Right lobe of liver (tissue), 6 donors: ENCODE data around the gene GATC. TPM values are rescaled to one million over a fixed set of nuclear protein-coding genes. Genes with fewer than 3 reads are reported as not detected.
A peak's percentile ranks its signal among the peaks of the same experiment; 100 is the strongest.

Experiments
- ATAC-seq, 4 donors: fragments of 200-7000 bp; cut with Tn5 transposase; one replicate each; pipeline ENCODE4 v1.9.1; 2020; ENCODE audit warnings: mild to moderate bottlenecking in 4 of 4, moderate library complexity in 4 of 4
- DNase-seq, 3 donors: peaks; one replicate each; pipeline ENCODE4 v3.0.0-alpha.2; 2020
- H3K27ac ChIP-seq, 3 donors: fragments of 200-600 bp; one replicate each; pipeline ENCODE4 v1.8.0; 2022
- H3K27me3 ChIP-seq, 2 donors: fragments of 200-600 bp; one replicate each; pipeline ENCODE4 v1.8.0; 2022
- H3K36me3 ChIP-seq, 4 donors: fragments of 200-600 bp; sonication (generic) in 1 of 4; one replicate each; pipeline versions ENCODE4 v1.5.1 to v1.8.0; 2017 to 2022; ENCODE audit warnings: control low read depth in 1 of 4
- H3K4me1 ChIP-seq, 4 donors: fragments of 200-600 bp; sonication (generic) in 1 of 4; one replicate each; pipeline versions ENCODE4 v1.5.1 to v1.8.0; 2017 to 2022; ENCODE audit warnings: control low read depth in 1 of 4
- H3K4me3 ChIP-seq, 3 donors: fragments of 200-600 bp; one replicate each; pipeline ENCODE4 v1.8.0; 2022
- H3K9me3 ChIP-seq, 4 donors: fragments of 200-600 bp; sonication (generic) in 1 of 4; one replicate each; pipeline versions ENCODE4 v1.5.1 to v1.8.0; 2017 to 2022; ENCODE audit warnings: control low read depth in 1 of 4
- CTCF ChIP-seq, 4 donors: fragments of 200-600 bp in 3 of 4; fragments of 450-650 bp in 1 of 4; IDR thresholded peaks; one replicate each; pipeline versions ENCODE4 v1.5.1 to v1.8.0; 2016 to 2022; ENCODE audit warnings: antibody characterized with exemption in 4 of 4, mild to moderate bottlenecking in 2 of 4
- POLR2A ChIP-seq: fragments of 450-650 bp; IDR thresholded peaks from one replicate; pipeline ENCODE4 v1.6.1; 2017; ENCODE audit warnings: antibody characterized with exemption, mild to moderate bottlenecking
- WGBS: methylation state at CpG from one replicate; pipeline ENCODE4 v1.1.6; 2018; ENCODE audit warnings: low coverage, low lambda C conversion rate; ENCODE audit not compliant: insufficient coverage; ENCODE audit errors: missing lambda C conversion rate; 5-methylcytosine and 5-hydroxymethylcytosine counted together
- intact Hi-C, 2 donors: fragments of 100-400 bp; cut with DNase I; formaldehyde crosslinking; loops; one replicate each; pipeline versions ENCODE4 v1.11.2 to v1.14.1; 2022
- total RNA-seq, 6 experiments: library from RNA; depleted of rRNA in 2 of 6; stranded (reverse); fragments of >200 nt in 2 of 6; fragmentation: NEBNext Ultra II Directional in 3 of 6; extraction: Animal tissue kit (Norgen Biotek cat#: 25700) in 3 of 6; gene quantifications; one replicate each; pipeline versions ENCODE4 v1.1.0 to v1.2.4, GENCODE V29; 2016 to 2023
- donor health status: DM: no; HTN: yes; CAD: no.
- donor health status: DM: no; HTN: no; CAD: no.
- donor health status: DM: no; HTN: no; CAD: no.
- donor health status: DM: no; HTN: yes; CAD: no.
- donor health status: DM: no; HTN: yes; CAD: no.

The GATC gene
- total RNA-seq, 6 experiments from 2014 or later: 13.4 to 23.8 (median 15.9) TPM

- no peak for TF ChIP-seq POLR2A
- no peak for TF ChIP-seq CTCF (IDR thresholded peaks at IDR 0.05)
- DNase-seq: no peak
- intact Hi-C loops: loop anchor here in 1 of 2 donors (5.0 kb wide), 1 partner anchor 76 kb away; no protein-coding TSS in a partner anchor
- 49% methylated on average over 10 of the region's 10 CpGs for WGBS
- Histone ChIP-seq H3K36me3 (no peaks in the 10 kb centered on the region), H3K4me3 (no peak overlapping the region), H3K4me1 (peaks cover 0 to 4% (median 0%) of the 10 kb centered on the region in 4 donors), H3K9me3 (no peaks in the 10 kb centered on the region), H3K27me3 (no peaks in the 10 kb centered on the region), H3K27ac (no peak overlapping the region)
- ATAC-seq: no peak
Observed at GRCh38 chr12:120432772-120433525, 13.3 kb upstream of the GATC start.

DNA sequence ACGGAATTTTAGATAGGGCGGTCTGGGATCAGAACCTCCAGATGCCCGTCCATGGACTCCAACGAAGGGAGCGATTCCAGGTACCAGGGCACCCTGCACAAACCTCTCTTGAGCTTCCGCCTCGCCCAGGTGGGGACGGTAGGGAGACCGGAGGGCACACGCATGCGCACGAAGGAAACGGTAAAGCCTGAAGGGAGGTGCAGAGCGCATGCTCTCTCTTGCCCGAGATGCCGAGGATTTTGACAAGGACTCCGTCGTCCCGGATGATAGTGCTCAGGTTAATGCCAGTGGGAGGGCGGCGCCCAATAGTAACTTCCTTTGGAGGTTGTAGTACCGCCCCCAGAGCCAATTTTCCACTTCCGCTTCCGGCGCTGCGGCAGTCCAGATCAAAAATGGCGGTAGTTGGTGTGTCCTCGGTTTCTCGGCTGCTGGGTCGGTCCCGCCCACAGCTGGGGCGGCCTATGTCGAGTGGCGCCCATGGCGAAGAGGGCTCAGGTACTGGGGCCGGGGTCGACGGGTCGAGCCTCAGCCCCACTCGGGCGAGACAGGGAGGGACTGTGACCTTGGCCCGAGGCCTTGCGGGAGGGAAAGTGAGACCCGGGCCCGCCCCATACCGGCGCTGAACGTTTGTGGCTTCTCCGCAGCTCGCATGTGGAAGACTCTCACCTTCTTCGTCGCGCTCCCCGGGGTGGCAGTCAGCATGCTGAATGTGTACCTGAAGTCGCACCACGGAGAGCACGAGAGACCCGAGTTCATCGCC, 8.3 kb upstream of the GATC start, which contains the start of gene COX6A1:
Gene COX6A1, plus strand, starts transcription at position 379 of the 760 bp plus-strand sequence. Its CDS starts 14 bp downstream, at position 393.
- Histone ChIP-seq H3K9me3 (no peaks in the 10 kb centered on the region), H3K4me1 (peaks cover 0 to 20% (median 3%) of the 10 kb centered on the region in 4 donors), H3K27me3 (no peaks in the 10 kb centered on the region), H3K36me3 (peaks cover 0 to 26% (median 7%) of the 10 kb centered on the region in 4 donors), H3K27ac (peak within 1 kb of the TSS; percentile 19 to 80 (median 64)), H3K4me3 (peak within 1 kb of the TSS; percentile 74 to 99 (median 98))
- WGBS: 0% methylated on average over 26 of the region's 59 CpGs
- intact Hi-C loops: no loop called here
- ATAC-seq: peak; percentile 98 to 99 (median 98)
- peak; percentile 56 for TF ChIP-seq POLR2A
- no peak for TF ChIP-seq CTCF (IDR thresholded peaks at IDR 0.05)
- DNase-seq: peak; percentile 96 to 98 (median 98)

- 18% methylated on average over 17 of the region's 17 CpGs for WGBS
- intact Hi-C loops: no loop called here
- peaks cover 0 to 33% (median 8%) of the 10 kb centered on the region in 4 donors for H3K36me3 ChIP-seq
- H3K9me3 ChIP-seq: no peaks in the 10 kb centered on the region
- peak in 1 of 4 donors; percentile 2 for ATAC-seq
- H3K4me1 ChIP-seq: peaks cover 0 to 20% (median 3%) of the 10 kb centered on the region in 4 donors
- no peaks in the 10 kb centered on the region for H3K27me3 ChIP-seq
- peak overlapping the region; percentile 19 to 80 (median 64) for H3K27ac ChIP-seq
- peak in 1 of 3 donors; percentile 13 for DNase-seq
- H3K4me3 ChIP-seq: peak overlapping the region; percentile 74 to 99 (median 98)
- TF ChIP-seq POLR2A (no peak), CTCF (IDR thresholded peaks at IDR 0.05) (no peak)
Observed at GRCh38 chr12:120438495-120439198, 7.6 kb upstream of the GATC start.

GRCh38 chr12:120439646-120440247, 6.5 kb upstream of the GATC start:
- TF ChIP-seq CTCF (IDR thresholded peaks at IDR 0.05) (peak; percentile 29 to 67 (median 61)), POLR2A (no peak)
- H3K4me3 ChIP-seq: no peak overlapping the region
- 7% methylated on average over 6 of the region's 6 CpGs for whole genome bisulfite sequencing
- intact Hi-C loops: no loop called here
- H3K36me3 ChIP-seq: peaks cover 0 to 41% (median 8%) of the 10 kb centered on the region in 4 donors
- DNase-seq: peak in 2 of 3 donors; percentile 48 to 56
- no peaks in the 10 kb centered on the region for H3K9me3 ChIP-seq
- ATAC-seq: peak; percentile 43 to 48 (median 44)
- no peaks in the 10 kb centered on the region for H3K27me3 ChIP-seq
- no peak overlapping the region for H3K27ac ChIP-seq
- peaks cover 0 to 20% (median 3%) of the 10 kb centered on the region in 4 donors for H3K4me1 ChIP-seq
